MV-4-11 (cell line): ENCODE measurements around the gene PRSS12.

Experiments used
- DNase-seq: peaks from one replicate; lab custom pipeline; 2025; lab: John Stamatoyannopoulos, UW

Gene PRSS12

DNA sequence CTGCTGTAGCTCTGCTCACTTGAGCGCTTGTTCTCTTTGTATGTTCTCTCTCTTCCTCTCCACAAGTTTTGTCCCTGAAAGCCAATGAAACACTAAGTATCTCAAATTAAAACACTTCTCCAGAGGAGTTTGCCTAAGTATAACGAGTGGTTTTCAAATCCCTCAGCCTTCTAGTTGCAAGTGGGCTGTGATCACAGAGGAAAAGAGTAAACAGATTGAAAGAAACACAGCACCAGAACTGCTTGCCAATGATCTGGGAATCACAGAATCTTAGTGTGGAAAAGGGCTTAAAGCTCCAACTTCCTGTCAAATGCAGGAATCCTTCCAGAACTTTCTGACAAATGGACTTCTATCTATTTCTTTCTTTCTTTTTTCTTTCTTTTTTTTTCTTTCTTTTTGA is 4.8 kb upstream of the PRSS12 start:
- DNase-seq: no peak

DNA sequence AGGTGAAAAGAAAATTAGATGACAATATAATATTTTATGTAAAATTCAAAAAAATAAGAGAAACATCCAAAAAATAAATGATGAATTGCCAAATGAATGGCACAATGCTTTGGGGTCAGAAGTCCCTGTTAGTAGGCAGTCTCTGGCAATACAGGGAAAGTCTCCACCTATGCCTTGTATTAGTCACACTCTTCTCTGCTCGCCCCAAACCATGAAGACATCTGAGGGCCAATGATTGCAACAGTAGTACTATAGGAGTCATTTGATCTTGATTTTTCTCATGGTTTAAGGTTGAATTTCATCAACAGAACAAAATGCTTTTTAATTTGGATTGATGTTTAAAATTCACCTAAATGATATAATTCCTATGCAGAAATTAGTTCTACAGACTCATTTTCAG is 3.9 kb upstream of the PRSS12 start:
- DNase-seq: no peak

DNA sequence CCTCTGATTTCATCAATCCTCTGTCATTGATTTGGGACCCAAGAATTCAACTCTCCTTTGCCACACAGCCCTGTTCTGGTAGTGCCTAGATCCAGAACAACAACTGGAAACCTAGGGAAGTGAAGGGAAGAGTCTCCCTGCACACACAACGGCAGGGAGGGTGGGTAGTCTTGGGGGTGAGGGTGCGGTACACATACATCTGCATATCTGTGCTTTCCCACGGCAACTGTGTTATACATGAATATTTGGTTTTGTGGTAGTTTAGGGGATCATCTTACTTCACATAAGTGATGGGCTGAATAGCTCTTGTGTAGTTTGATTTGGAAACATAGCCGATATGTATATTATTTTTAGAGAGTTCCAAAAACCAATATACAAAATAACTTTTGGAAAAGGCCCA is 3.3 kb upstream of the PRSS12 start:
- DNase-seq: no peak

DNA sequence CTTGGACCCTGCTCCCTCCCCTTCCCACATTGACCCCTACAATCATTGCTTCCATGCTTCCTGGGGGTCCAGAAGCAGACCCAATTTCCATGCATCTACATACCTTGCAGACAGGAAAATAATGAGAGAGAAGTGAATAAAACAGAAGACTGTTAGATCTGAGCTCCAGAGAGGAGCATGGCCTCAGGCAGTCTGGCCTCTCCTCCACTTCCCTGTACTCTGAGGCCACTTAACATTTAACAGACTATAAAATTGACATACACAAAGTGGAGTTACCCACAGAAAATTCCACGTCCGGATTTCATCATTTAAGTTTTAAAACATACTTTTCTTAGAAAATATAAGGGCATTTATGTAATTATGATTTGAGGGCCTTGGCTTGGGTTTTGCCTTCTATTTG is 2.1 kb upstream of the PRSS12 start:
- DNase-seq: no peak

- no peak for DNase-seq
Observed at GRCh38 chr4:118353534-118354030, 779 bp upstream of the PRSS12 start.

DNA sequence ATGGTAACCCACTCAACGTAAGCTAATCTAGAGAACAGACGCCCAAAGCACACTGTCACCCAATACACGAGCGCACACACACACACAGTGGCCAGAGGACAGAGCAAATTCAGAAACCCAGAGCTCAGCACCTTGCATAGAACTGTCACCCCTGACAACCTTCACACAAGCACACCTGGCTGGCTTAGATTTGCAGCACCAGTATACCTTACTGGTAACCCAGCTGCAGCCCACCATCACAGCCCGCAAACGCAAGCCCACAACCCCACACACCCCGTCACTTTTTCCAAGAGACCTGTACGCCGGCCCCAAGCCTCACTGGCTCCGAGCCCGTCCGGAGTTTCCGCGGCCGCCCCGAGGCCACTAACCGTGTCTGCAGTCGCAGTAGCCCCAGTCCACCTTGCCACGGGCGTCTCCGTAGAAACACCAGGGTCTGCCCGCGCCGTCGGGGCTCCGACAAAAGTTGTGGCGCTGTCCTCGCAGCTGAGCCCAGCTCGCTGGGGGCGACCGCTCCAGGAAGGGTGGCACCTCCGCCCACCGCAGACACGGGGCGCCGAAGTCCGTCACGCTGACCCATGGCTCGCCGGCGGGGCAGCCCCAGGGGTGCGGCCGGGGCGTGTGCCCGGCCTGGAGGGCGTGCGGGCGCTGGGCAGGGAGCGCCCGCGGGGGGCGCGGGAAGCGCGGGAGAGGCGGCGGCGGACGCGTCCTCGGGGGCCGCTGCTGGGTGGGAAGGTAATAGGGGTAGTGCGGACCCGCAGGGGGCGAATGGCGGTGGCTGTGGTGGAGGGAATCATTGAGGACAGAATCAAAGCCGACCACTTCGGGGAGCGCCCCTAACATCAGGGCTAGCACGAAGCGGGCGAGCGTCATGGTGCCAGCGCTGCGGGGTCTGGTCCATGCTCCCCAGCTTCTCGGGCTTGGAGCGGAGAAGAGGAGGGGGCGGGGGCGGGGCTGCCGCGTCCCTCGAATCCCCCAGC is 664 bp downstream of the PRSS12 start:
- DNase-seq: no peak

- DNase-seq: no peak
Observed at GRCh38 chr4:118350961-118351360, 1.8 kb downstream of the PRSS12 start.

GRCh38 chr4:118348886-118349285 is 3.9 kb downstream of the PRSS12 start:
- no peak for DNase-seq

DNA sequence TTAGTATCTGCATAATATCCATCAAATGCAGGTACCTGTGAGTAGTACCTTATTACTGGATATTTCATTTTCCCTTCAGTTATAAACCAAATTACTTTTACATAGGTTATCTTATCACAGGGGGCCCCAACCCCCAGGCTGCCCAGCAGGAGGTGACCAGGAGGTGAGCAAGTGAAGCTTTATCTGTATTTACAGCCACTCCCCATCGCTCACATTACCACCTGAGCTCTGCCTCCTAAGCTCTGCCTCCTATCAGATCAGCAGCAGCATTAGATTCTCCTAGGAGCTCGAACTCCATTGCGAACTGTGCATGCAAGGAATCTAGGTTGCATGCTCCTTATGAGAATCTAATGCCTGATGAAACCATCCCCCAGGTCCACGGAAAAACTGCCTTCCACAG is 6.3 kb downstream of the PRSS12 start:
- no peak for DNase-seq

- DNase-seq: no peak
Observed at GRCh38 chr4:118345813-118346212, 7.0 kb downstream of the PRSS12 start.

- DNase-seq: no peak
Observed at GRCh38 chr4:118344801-118345200, 8.0 kb downstream of the PRSS12 start.

- DNase-seq: no peak
Observed at GRCh38 chr4:118343501-118343900, 9.3 kb downstream of the PRSS12 start.

- DNase-seq: no peak
Observed at GRCh38 chr4:118340109-118340508, 12.7 kb downstream of the PRSS12 start.

DNA sequence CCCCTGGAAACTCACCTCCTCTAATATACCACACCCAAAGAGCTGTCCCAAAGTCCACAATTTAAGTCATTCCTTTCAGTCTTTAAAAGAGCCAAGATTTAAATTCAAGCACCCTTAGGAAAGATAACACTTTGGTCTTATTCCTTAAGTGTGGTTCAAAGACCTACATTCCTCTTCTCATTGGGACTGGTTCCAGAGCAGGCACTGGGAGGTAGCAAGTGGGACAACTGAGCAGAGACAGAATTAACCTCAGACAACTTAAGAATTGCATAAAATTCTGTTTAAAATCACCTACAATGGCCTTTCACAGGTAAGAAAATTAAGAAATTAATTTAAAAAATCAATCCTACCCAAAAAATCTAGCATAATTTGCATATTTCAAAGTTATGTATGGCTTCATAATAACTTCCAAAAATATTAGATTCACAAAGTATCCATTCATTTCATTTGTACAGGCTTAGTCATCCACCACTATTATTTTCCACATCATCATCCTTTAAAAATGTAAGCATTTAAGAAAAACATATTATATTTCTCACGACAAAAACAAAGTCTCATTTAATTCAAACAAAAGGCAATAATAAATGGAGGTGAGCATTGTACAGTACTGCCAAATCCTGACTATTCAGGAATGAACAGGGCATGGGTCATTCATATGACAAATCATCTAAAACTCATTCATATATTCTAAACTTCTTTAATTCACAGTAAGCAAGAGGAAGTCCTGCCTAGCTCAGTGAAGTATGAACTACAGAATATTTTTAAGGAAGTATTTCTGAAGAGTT is 13.6 kb downstream of the PRSS12 start:
- DNase-seq: no peak

GRCh38 chr4:118338518-118338917 is 14.3 kb downstream of the PRSS12 start:
- DNase-seq: no peak

DNA sequence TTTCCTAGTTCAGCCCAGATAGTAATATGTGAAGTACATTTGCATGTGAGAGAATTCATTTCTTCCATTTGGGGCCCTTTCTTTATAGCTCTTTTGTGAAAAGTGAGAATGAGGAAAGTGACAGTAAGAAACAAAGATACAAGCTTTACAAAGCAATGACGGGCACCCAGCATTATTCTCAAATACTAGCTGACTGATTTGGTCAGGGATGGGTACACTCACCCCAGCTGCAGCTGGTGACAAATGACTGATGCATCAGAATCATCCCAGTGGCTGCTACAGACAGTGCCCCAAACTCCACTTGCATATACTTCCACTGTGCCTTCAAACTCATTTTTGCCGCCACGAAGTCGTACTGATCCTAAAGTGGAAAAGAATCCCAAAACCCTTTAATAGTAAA is 14.8 kb downstream of the PRSS12 start:
- DNase-seq: no peak

- DNase-seq: no peak
Observed at GRCh38 chr4:118335774-118336173, 17.0 kb downstream of the PRSS12 start.

DNA sequence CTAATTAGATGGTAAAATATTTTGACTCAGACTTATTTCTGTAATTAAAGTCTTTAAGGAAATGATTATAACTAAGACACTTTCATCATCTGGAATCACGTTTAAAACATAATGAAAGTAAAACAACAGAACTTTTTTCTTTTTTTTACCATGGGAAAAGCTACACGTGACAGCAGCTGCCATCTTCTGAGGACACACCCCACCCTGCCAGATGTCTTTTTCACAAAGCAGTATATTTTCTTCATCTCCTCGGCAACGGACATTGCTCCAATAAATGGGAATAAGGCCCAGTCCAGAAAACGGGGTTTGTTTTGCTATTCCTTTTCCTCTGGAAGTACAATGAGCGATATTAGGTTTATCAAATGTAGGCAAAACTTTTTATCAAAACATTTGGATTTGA is 17.5 kb downstream of the PRSS12 start:
- no peak for DNase-seq

GRCh38 chr4:118331352-118331751 is 21.5 kb downstream of the PRSS12 start:
- no peak for DNase-seq

DNA sequence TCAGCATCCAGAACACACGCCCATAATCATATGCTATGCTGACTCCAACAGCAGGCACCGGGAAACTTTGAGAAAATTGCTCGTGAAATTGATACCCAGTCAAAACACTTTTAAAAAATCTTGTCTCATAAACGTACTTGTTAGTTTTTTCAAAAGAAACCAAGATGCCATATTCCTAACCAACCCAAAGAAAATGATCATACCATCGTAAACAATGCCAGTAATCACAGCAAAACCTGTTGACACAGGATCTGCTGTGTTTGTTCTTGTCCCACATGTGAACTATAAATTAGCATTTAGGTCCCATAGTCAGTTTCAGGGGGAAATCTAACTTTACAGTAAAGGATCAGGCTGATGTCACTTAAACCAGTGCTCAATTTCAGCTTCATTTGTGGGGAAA is 23.0 kb downstream of the PRSS12 start:
- DNase-seq: no peak

DNA sequence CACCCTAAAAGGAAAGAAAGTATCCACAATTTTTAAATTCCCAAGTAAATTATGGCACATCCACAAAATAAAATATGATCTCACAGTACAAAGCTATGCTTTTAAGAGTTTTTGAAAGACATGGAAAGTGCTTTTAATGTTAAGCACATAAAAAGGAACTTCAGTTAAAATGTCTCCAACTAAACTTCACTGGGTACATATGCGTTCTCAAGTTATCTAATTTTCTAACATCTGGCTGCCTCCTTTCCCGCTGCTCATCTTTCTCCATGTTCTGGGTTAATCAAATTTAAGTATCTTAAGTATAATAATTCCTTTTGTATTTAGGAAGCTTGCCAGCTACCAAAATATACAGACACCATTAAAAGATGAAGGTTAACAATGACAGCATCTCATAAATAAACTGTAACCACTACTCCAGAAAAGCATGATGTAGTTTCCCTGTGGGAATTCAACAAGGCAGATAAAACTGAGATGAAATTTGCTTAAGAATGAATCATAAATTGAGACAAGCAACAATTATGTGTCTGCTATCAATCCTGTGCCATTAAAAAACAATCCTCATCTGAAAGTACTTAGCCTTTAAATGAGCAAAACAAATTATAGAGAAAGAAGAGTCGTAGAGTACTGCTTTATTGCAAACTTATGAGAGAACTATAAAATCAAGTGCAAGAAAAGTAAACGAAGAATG is 25.1 kb downstream of the PRSS12 start:
- DNase-seq: no peak

DNA sequence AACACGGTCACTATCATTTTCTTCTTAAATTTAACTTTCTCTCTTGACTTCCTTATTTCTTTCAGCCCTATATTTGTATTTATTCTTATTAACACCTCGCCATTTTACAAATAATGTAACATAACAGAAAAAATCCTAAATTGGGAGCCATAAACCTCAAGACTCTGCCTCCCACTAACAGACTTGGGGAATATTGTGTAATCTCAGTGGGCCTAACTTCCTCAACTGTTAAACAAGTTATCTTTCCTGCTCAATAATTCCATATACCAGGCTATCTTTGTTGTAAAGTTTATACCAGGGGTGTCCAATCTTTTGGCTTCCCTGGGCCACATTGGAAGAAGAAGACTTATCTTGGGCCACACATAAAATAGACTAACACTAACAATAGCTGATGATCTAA is 26.2 kb downstream of the PRSS12 start:
- peak; percentile 76 for DNase-seq
